Measurements from ENCODE around the gene APOL3. TPM values are rescaled to one million over a fixed set of nuclear protein-coding genes. Genes with fewer than 3 reads are reported as not detected.
"Not testable (repeated sequence)": the region's sequence is repeated elsewhere in the genome, so short reads cannot be mapped to it uniquely, and the experiment has no call there.

Gene APOL3
- total RNA-seq, 3 donors from 2014 or later, result 11.4 to 29.3 (median 20.5) TPM

DNA sequence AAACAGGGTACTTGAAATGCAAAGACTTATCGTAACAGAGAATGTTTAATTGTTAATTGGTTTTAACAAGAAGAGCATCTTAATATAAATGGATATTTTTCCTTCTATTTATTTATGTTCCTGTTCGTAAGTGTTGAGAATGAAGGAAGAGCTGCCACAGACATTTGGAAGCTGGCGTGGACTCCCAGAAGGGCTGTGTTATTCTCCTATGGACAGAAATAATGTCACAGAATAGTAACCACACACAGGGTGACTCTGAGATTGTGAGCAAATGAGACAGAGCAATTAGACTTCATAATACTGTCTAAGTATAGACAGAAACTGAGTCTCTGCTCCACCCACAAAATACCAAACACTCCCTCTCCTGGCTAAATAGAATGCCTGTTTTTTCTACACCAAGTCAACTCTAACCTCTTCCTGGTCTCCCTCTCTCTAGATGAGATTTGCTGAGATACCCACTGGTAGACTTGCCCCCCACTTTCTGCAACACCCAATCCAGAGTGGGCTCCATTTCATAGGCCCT is 6.1 kb downstream of the APOL3 start:
- ATAC-seq, result no peak
- TF ChIP-seq, protein P1, sequence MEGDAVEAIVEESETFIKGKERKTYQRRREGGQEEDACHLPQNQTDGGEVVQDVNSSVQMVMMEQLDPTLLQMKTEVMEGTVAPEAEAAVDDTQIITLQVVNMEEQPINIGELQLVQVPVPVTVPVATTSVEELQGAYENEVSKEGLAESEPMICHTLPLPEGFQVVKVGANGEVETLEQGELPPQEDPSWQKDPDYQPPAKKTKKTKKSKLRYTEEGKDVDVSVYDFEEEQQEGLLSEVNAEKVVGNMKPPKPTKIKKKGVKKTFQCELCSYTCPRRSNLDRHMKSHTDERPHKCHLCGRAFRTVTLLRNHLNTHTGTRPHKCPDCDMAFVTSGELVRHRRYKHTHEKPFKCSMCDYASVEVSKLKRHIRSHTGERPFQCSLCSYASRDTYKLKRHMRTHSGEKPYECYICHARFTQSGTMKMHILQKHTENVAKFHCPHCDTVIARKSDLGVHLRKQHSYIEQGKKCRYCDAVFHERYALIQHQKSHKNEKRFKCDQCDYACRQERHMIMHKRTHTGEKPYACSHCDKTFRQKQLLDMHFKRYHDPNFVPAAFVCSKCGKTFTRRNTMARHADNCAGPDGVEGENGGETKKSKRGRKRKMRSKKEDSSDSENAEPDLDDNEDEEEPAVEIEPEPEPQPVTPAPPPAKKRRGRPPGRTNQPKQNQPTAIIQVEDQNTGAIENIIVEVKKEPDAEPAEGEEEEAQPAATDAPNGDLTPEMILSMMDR (IDR thresholded peaks at IDR 0.05), result no peak
- Histone ChIP-seq H3K9me3 (no peaks in the 10 kb centered on the region), H3K4me1 (ENCODE audit: low read depth) (peaks cover 8% of the 10 kb centered on the region), H3K4me3 (no peak overlapping the region), H3K36me3 (ENCODE audit: low read depth) (no peaks in the 10 kb centered on the region)
- DNase-seq, result no peak
- intact Hi-C loops (cut with DNase I, micrococcal nuclease), result no loop called here

DNA sequence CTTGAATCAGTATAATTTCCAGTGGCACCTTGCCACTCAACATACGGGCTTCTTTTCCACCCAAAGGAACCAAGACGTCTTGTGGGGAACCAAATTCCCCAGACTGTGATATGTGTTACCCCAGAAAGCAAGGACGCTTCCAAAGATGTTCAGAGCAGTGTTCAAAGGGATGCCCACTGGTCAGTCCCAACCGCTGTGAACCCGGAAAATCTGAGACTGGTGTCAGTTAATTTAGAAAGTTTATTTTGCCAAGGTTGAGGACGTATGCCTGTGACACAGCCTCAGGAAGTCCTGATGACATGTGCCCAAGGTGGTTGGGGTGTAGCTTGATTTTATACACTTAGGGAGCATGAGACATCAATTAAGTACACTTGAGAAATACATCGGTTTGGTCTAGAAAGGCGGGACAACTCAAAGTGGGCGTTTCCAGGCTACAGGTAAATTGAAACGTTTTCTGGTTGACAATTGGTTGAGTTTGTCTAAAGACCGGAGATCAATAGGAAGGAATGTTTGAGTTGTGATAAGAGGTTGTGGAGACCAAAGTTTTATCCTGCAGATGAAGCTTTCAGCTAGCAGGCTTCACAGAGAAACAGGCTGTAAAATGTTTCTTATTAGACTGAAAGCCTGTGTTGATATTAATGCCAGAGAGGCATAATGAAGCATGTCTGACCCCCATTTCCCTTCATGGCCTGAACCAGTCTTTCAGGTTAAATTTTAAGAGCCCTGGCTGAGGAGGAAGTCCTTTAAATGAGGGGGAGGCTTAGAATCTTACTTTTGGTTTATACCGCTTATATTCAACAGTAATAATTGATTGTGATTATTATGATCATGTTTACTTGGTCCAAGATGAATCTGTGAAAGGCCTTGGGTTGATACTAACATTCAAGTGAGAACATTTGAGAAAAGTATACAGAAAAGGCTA is 6.8 kb downstream of the APOL3 start:
- Histone ChIP-seq H3K4me3 (no peak overlapping the region), H3K4me1 (ENCODE audit: low read depth) (peaks cover 8% of the 10 kb centered on the region), H3K9me3 (no peaks in the 10 kb centered on the region), H3K36me3 (ENCODE audit: low read depth) (no peaks in the 10 kb centered on the region)
- ATAC-seq (no peak), DNase-seq (no peak)
- TF ChIP-seq, protein P1 (IDR thresholded peaks at IDR 0.05), result no peak
- intact Hi-C loops (cut with DNase I, micrococcal nuclease), result no loop called here

DNA sequence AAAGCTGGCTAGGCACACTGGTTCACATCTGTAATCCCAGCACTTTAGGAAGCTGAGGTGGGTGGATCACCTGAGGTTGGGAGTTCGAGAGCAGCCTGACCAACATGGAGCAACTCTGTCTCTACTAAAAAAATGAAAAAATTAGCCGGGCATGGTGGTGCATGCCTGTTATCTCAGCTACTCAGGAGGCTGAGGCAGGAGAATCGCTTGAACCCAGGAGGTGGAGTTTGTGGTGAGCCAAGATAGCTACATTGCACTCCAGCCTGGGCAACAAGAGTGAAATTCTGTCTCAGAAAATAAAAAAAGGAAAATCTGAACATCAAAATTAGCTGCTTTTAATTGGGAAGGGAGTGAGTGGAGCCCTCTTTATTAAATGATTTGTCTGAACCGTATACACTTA is 7.7 kb downstream of the APOL3 start:
- H3K4me3 ChIP-seq; intact Hi-C loops (cut with DNase I, micrococcal nuclease); H3K4me1 ChIP-seq (ENCODE audit: low read depth); H3K9me3 ChIP-seq; DNase-seq; H3K36me3 ChIP-seq (ENCODE audit: low read depth); ATAC-seq: not testable (repeated sequence)

DNA sequence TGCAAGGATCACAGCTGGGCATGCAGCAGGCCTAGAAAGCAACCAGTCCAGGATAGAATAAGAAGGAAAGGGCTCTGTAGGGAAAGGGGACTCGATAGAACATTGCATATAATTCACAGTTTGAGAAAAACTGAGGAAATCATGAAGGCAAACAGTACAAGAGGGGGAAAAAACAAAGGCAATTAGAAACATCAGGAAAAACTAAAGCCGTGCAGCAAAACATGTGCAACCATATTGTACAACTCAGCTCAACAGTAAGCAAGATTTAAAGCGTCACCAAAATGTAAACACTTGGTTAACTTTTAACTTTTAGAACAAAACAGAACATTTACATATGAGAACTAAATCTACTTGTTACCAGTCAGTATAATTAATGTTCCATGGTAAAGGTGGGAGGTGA is 8.5 kb downstream of the APOL3 start:
- Histone ChIP-seq H3K4me1 (ENCODE audit: low read depth) (no peaks in the 10 kb centered on the region), H3K9me3 (no peaks in the 10 kb centered on the region), H3K4me3 (no peak overlapping the region), H3K36me3 (ENCODE audit: low read depth) (no peaks in the 10 kb centered on the region)
- intact Hi-C loops (cut with DNase I, micrococcal nuclease), result no loop called here
- TF ChIP-seq, protein P1 (IDR thresholded peaks at IDR 0.05), result no peak
- ATAC-seq (no peak), DNase-seq (no peak)

DNA sequence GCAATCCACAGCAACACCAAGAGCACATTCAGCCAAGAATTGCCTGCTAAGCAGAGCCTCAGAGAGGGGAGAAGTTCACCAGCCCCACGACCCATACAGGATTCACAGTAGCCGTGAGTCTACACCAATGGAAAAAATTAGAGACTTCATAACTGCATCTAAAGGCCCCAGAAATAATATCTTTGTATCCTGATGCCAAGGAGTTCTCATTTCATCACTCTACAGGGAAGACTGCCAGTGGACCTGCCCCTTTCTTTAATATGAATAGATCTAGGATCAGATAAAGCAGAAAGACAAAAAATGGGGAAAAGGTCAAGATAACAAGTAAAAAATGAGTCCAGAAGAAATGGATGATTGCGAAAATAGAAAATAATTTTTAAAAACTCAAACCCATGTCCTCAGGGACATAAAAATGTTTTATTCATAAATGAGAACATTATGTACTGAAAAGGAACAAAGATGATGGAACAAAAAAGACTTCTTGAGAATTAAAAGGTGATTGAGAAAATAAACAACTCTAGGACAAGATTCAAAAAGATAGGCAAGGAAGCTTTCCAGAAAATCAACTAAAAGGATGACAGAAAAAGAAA is 9.5 kb downstream of the APOL3 start:
- no peaks in the 10 kb centered on the region for H3K4me1 ChIP-seq (ENCODE audit: low read depth)
- intact Hi-C loops (cut with DNase I, micrococcal nuclease), result no loop called here

More for the DNA sequence above, 9.5 kb downstream of the APOL3 start:
- no peaks in the 10 kb centered on the region for H3K36me3 ChIP-seq (ENCODE audit: low read depth)
- no peak overlapping the region for H3K4me3 ChIP-seq
- TF ChIP-seq, protein P1 (IDR thresholded peaks at IDR 0.05), result no peak
- no peak for ATAC-seq
- no peaks in the 10 kb centered on the region for H3K9me3 ChIP-seq
- no peak for DNase-seq

Measured in mucosa of descending colon (tissue), 3 donors.